GM19324 (cell line): ENCODE measurements around the gene ILF2.
"Not testable (repeated sequence)": the region's sequence is repeated elsewhere in the genome, so short reads cannot be mapped to it uniquely, and the experiment has no call there.

ENCODE experiments used
- ATAC-seq: cut with Tn5 transposase; IDR thresholded peaks from one replicate; pipeline ENCODE4 v1.9.1; 2021; ENCODE audit warnings: mild to moderate bottlenecking, moderate library complexity; ENCODE audit not compliant: unreplicated experiment, low FRiP score

ILF2 gene

DNA sequence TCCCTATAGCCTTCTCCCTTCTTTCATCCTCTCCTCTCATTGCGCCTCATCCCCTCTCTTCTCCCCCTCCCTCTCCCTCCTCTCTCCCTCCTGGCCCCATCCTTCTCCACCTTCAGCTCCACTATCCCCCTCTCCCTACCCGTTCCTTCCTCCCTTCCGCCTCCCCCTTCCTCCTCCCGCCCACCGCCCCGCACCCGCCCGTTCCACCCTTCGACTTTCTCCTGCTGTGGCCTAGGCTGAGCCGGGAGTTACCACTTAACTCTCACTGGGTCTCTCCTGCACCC lies 9.3 kb upstream of the ILF2 start:
- no peak for ATAC-seq

DNA sequence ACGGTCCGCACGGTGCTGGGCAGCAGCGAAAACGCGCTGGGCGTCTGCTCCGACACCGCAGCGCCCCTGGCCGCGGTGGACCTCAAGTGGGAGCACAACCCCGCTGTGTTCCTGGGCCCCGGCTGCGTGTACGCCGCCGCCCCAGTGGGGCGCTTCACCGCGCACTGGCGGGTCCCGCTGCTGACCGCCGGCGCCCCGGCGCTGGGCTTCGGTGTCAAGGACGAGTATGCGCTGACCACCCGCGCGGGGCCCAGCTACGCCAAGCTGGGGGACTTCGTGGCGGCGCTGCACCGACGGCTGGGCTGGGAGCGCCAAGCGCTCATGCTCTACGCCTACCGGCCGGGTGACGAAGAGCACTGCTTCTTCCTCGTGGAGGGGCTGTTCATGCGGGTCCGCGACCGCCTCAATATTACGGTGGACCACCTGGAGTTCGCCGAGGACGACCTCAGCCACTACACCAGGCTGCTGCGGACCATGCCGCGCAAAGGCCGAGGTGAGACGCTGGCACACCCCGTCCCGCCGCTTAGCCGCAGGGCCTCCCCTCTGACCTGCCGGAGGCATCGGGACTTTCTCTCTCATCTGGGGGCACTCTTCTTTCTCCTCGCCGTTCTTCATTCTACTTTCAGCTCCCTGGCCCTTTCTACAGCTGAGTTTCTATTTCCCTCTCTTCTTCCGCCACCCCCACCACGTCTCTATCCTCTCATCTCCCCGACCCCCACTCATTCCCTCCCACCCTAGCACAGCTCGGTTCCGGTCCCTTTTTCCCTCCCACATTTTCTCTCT lies 8.7 kb upstream of the ILF2 start:
- ATAC-seq: no peak

GRCh38 chr1:153678519-153679336 lies 7.9 kb upstream of the ILF2 start, which contains the start of gene NPR1:
NPR1 (plus strand) TSS chr1:153678688; CDS start chr1:153679109, 421 bp downstream.
- ATAC-seq: no peak

DNA sequence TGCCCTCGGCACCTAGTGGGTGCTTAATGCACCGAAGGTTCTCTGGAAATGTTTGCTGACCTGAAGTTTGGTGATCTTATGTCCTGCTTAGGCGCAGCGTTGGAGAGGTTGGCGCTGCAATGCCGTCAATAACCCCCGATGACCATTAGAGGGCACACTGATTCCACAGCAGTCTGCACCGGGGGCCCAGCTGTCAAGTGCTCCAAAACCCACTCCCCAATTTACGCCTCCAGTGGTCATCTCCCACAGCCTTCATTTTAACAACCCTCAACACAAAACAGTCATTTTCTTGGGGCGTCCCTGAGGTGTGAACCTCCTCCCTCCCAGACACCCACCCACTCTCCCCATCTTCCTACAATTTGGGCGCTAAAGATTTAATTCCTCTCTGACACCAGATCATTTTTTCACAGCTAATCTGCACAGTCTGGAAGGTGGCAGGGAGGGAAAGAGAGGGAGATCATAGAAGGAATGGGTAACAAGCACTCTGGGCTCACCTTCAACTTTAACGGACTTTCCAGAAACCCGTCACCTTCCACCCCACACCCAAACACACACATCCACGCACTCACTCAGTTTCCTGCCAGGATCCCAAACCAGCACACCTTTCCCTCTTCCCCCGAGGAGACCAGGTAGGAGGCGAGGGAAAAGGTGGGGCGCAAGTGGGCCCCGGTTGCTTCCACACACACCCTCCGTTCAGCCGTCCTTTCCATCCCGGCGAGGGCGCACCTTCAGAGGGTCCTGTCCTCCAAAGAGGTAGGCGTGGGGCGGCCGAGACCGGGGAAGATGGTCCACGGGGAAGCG lies 7.1 kb upstream of the ILF2 start:
- ATAC-seq: no peak

GRCh38 chr1:153673511-153673910 lies 2.7 kb upstream of the ILF2 start:
- no peak for ATAC-seq

DNA sequence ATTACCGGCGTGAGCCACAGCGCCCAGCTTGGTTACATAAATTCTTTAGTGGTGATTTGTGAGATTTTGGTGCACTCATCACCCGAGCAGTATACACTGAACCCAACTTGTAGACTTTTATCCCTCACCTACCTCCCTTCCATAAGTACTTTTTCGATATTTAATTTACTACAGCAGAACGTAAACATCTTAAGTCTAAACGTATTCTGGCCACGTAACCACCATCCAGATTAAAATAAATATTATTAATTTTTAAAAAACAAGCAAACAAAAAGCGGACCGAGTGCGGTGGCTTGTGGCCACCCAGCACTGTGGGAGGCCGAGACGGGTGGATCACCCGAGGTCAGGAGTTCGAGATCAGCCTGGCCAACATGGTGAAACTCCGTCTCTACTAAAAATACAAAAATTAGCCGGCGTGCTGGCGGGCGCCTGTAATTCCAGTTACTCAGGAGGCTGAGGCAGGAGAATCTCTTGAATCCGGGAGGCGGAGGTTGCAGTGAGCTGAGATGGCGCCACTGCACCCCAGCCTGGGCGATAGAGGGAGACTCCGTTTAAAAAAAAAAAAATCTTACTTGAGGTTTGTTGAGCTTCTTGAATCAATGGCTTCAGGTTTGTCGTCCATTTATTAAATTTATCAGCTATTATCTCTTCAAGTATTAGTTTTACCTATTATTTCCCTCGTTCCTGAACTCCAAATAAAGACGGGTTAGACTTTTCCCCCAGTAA lies 998 bp upstream of the ILF2 start:
- peak; percentile 17 for ATAC-seq

- ATAC-seq: no peak
Observed at GRCh38 chr1:153670257-153670858, 435 bp downstream of the ILF2 start.

- ATAC-seq: no peak
Observed at GRCh38 chr1:153669606-153670005, 1.2 kb downstream of the ILF2 start.

- ATAC-seq: not testable (repeated sequence)
Observed at GRCh38 chr1:153668672-153669071, 2.1 kb downstream of the ILF2 start.

- no peak for ATAC-seq
Observed at GRCh38 chr1:153667439-153667838, 3.4 kb downstream of the ILF2 start.

GRCh38 chr1:153663211-153663610 lies 7.6 kb downstream of the ILF2 start:
- ATAC-seq: no peak

- no peak for ATAC-seq
Observed at GRCh38 chr1:153662269-153662668, 8.5 kb downstream of the ILF2 start.

DNA sequence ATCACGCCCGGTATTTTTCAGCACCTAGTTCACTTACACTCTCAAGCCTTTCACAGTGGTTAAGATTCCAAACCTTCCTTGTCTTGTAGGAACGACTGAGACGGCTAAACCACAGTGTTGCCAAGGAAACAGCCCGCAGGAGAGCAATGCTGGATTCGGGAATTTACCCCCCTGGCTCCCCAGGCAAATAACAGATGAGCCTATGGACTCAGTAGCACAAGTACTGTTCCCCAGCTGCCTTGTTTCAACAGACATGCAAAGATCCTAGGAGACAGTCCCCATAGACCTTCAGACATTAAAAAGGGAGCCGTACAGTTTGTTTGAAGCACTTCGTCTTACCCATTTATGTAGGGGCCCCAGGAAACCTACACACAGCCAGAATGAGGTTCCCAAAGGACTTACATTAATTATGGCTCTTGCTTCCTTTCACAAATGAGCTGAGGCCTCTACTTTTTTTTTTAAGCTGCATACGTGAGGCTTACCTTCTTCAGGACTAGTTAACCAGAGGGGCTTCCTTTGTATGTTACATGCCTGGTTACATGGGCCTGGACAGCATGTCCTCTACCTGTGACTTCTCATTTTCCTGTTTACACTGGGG lies 9.6 kb downstream of the ILF2 start:
- no peak for ATAC-seq

DNA sequence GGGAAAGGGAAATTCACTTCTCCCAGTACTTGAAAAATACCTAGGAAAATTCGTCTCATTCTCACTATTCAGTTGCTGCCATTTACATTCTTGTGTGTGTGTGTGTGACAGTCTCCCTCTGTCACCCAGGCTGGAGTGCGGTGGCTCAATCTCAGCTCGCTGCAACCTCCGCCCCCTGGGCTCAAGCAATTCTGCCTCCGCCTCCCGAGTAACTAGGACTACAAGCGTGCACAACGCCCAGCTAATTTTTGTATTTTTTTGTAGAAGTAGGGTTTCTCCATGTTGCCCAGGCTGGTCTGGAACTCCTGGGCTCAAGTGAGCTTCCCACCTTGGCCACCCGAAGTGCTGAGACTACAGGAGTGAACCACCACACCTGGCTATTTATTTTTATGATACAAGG lies 11.1 kb downstream of the ILF2 start:
- ATAC-seq: no peak

DNA sequence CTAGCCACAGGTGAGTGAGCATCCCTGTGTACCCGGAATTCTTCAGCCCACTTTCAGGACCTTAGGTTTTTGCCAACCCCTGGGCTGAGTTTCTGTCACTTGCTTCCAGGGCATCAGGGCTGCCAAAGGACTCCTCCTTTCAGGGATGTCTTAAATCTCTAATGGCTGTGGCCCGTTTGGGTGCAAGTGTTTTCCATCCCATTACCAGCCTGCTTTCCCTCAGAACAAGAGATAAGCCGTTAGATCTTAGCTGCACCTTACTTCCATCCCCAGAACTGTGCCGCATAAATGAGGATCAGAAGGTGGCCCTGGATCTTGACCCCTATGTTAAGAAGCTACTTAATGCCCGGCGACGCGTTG lies 11.6 kb downstream of the ILF2 start:
- ATAC-seq: no peak

GRCh38 chr1:153658400-153659174 lies 12.2 kb downstream of the ILF2 start, which contains the start of gene SNAPIN:
SNAPIN (plus strand) TSS chr1:153658703; CDS start chr1:153658744, 41 bp downstream.
- ATAC-seq: peak; percentile 90

- ATAC-seq: no peak
Observed at GRCh38 chr1:153655333-153655732, 15.5 kb downstream of the ILF2 start.

- ATAC-seq: no peak
Observed at GRCh38 chr1:153652805-153653500, 17.8 kb downstream of the ILF2 start.
